MM.1S (cell line): ENCODE measurements around the gene TRUB2.

Source experiments
- CTCF ChIP-seq: fragments of 300-600 bp; sonication (generic); IDR thresholded peaks from 2 replicates; pipeline ENCODE4 v1.5.1; 2016; ENCODE audit warnings: antibody characterized with exemption, low read length, mixed read lengths
- EZH2 ChIP-seq: fragments of 300-600 bp; sonication (generic); optimal IDR thresholded peaks from 2 replicates; pipeline ENCODE3; 2017; ENCODE audit warnings: low read depth, mild to moderate bottlenecking, antibody characterized with exemption, low read length, mixed read lengths
- EZH2phosphoT487 ChIP-seq: fragments of 300-600 bp; sonication (generic); IDR thresholded peaks from 2 replicates; pipeline ENCODE4 v1.6.1; 2018; ENCODE audit warnings: antibody characterized with exemption, low read length

DNA sequence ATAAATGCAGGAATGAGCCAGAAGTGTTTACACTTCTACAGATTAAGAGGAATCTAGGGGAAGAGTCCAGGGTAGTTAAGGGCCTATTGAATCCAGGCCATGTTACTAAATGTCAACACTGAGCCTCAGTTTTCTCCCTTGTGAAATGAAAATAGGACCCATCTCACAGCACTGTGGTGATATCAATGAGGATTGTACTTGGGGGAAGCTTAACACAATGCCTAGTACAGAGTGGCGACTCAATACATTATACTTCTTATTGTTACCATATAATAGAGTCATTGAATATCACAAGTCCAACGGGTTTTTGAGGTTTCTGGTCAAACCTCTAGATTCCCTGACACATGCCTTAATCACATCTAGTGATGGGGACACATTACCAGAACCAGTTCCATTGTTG lies 4.6 kb downstream of the TRUB2 start:
- TF ChIP-seq CTCF, result no peak
- no peak for TF ChIP-seq EZH2
- TF ChIP-seq EZH2phosphoT487, result no peak
